Neural cell (in vitro differentiated cells): Measurements from ENCODE around the gene ROCK2. TPM values are rescaled to one million over a fixed set of nuclear protein-coding genes. Genes with fewer than 3 reads are reported as not detected.

ENCODE experiments used
- H2AFZ ChIP-seq: fragments of 200-600, 300-800 bp; sonication (generic), shearing (Covaris generic); 2 replicates; pipeline ENCODE4 v1.6.0; 2014; ENCODE audit warnings: low read depth, mild to moderate bottlenecking, antibody characterized with exemption, low read length, moderate library complexity
- H3F3A ChIP-seq: fragments of 200-600 bp; shearing (Covaris generic); 2 replicates; pipeline ENCODE4 v1.6.1; 2016; ENCODE audit warnings: mild to moderate bottlenecking, moderate library complexity, mixed read lengths, antibody characterized with exemption, low read length; ENCODE audit not compliant: insufficient read depth, poor library complexity, severe bottlenecking
- H3K27ac ChIP-seq: fragments of 200-600, 300-800 bp; sonication (generic), shearing (Covaris generic); 2 replicates; pipeline ENCODE4 v1.5.1; 2014; ENCODE audit warnings: mild to moderate bottlenecking, low read length, moderate library complexity
- H3K27me3 ChIP-seq: fragments of 300-800, 200-600 bp; sonication (generic), shearing (Covaris generic); 2 replicates; pipeline ENCODE4 v1.6.0; 2014; ENCODE audit warnings: mild to moderate bottlenecking, low read depth, low read length, moderate library complexity; ENCODE audit not compliant: insufficient read depth
- H3K36me3 ChIP-seq: fragments of 300-800, 200-600 bp; sonication (generic), shearing (Covaris generic); 2 replicates; pipeline ENCODE4 v1.5.1; 2014; ENCODE audit warnings: mild to moderate bottlenecking, antibody characterized with exemption, low read length, moderate library complexity; ENCODE audit not compliant: insufficient read depth
- H3K4me2 ChIP-seq: fragments of 300-800, 200-600 bp; sonication (generic), shearing (Covaris generic); 2 replicates; pipeline ENCODE4 v1.6.0; 2014; ENCODE audit warnings: mild to moderate bottlenecking, low read length
- H3K4me3 ChIP-seq: fragments of 300-800, 200-600 bp; sonication (generic), shearing (Covaris generic); 2 replicates; pipeline ENCODE4 v1.5.1; 2014; ENCODE audit warnings: mild to moderate bottlenecking, low read length, moderate library complexity
- H3K79me2 ChIP-seq: fragments of 200-600 bp; shearing (Covaris generic); replicated peaks from 2 replicates; pipeline ENCODE4 v1.6.0; 2014; ENCODE audit warnings: mild to moderate bottlenecking, low read length, moderate library complexity; ENCODE audit not compliant: insufficient read depth
- H3K9ac ChIP-seq: fragments of 300-800, 200-600 bp; sonication (generic), shearing (Covaris generic); 2 replicates; pipeline ENCODE4 v1.6.1; 2016; ENCODE audit warnings: mild to moderate bottlenecking, low read length, mixed read lengths
- H3K9me2 ChIP-seq: fragments of 200-600 bp; shearing (Covaris generic); 2 replicates; pipeline ENCODE4 v1.6.1; 2016; ENCODE audit warnings: mild to moderate bottlenecking, low read length, mixed read lengths; ENCODE audit not compliant: insufficient read depth
- H3K9me3 ChIP-seq: fragments of 200-600, 300-800 bp; sonication (generic), shearing (Covaris generic); 2 replicates; pipeline ENCODE4 v1.6.1; 2016; ENCODE audit warnings: mild to moderate bottlenecking, mixed run types, low read length, moderate library complexity, mixed read lengths
- H4K20me1 ChIP-seq: fragments of 200-600 bp; shearing (Covaris generic); 2 replicates; pipeline ENCODE4 v1.6.1; 2016; ENCODE audit warnings: mild to moderate bottlenecking, mixed run types; ENCODE audit not compliant: insufficient read depth
- EP300 ChIP-seq: fragments of 450-650 bp; conservative IDR thresholded peaks from 2 replicates; pipeline ENCODE4 v1.6.1; 2014; ENCODE audit warnings: antibody characterized with exemption, mild to moderate bottlenecking, moderate library complexity; ENCODE audit not compliant: poor library complexity, severe bottlenecking
- EZH2 ChIP-seq: fragments of 200-600, 300-800 bp; shearing (Covaris generic), sonication (generic); IDR thresholded peaks from 2 replicates; pipeline ENCODE4 v1.6.1; 2014; ENCODE audit warnings: antibody characterized with exemption, low read length, borderline replicate concordance, mild to moderate bottlenecking; ENCODE audit not compliant: insufficient read depth, poor library complexity, severe bottlenecking
- MXI1 ChIP-seq: fragments of 450-650 bp; conservative IDR thresholded peaks from 2 replicates; pipeline ENCODE4 v1.6.1; 2014; ENCODE audit warnings: antibody characterized with exemption, mild to moderate bottlenecking; ENCODE audit not compliant: poor library complexity, severe bottlenecking
- POLR2AphosphoS5 ChIP-seq: IDR thresholded peaks from 2 replicates; pipeline ENCODE4 v1.6.1; 2012
- RAD21 ChIP-seq: fragments of 450-650 bp; conservative IDR thresholded peaks from 2 replicates; pipeline ENCODE4 v1.6.1; 2014; ENCODE audit warnings: antibody characterized with exemption, mild to moderate bottlenecking, moderate library complexity
- SMC3 ChIP-seq: fragments of 450-650 bp; conservative IDR thresholded peaks from 2 replicates; pipeline ENCODE4 v1.6.1; 2014; ENCODE audit warnings: antibody characterized with exemption, mild to moderate bottlenecking, moderate library complexity; ENCODE audit not compliant: poor library complexity
- TAF1 ChIP-seq: IDR thresholded peaks from 2 replicates; pipeline ENCODE4 v1.6.1; 2012; ENCODE audit warnings: low read depth
- polyA plus RNA-seq: library from polyadenylated mRNA; depleted of rRNA; stranded (reverse); fragments of >200 nt; gene quantifications from 2 replicates; pipeline ENCODE4 v1.2.3, GENCODE V29; 2014
- TF ChIP-seq, protein P1 (sequence below): fragments of 450-650 bp; IDR thresholded peaks from 2 replicates; pipeline ENCODE4 v1.5.1; 2014; ENCODE audit warnings: antibody characterized with exemption, mild to moderate bottlenecking, moderate library complexity; ENCODE audit not compliant: poor library complexity, severe bottlenecking
- TF ChIP-seq, protein P2 (sequence below): IDR thresholded peaks from 2 replicates; pipeline ENCODE4 v1.6.1; 2012; ENCODE audit warnings: borderline replicate concordance

Gene ROCK2
- polyA plus RNA-seq, 1 donor from 2014 or later = 25.7 TPM

DNA sequence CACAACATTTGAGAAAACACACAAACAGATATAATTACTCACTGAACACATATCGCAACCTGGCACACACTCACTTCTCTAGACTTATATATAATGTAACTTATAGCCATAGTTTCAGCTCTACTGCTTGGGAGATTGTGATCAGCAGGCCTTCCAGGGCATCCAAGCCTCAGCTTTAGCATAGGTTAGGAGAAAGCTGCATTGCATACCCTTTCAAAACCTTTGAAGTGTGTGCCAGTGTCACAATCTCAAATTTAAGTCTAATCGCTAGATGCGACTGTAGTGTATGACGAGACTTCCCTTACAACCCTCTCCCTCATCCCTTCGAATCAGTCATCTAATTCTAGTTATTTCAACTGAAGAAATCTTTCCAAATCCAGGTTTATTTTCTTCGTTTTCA is 158.3 kb downstream of the ROCK2 start:
- no peak overlapping the region for H3K4me3 ChIP-seq
- H3K27me3 ChIP-seq = no peaks in the 10 kb centered on the region
- no peak for TF ChIP-seq MXI1
- no peak for TF ChIP-seq EP300
- TF ChIP-seq POLR2AphosphoS5 = no peak
- no peak for TF ChIP-seq EZH2
- TF ChIP-seq, protein P1, sequence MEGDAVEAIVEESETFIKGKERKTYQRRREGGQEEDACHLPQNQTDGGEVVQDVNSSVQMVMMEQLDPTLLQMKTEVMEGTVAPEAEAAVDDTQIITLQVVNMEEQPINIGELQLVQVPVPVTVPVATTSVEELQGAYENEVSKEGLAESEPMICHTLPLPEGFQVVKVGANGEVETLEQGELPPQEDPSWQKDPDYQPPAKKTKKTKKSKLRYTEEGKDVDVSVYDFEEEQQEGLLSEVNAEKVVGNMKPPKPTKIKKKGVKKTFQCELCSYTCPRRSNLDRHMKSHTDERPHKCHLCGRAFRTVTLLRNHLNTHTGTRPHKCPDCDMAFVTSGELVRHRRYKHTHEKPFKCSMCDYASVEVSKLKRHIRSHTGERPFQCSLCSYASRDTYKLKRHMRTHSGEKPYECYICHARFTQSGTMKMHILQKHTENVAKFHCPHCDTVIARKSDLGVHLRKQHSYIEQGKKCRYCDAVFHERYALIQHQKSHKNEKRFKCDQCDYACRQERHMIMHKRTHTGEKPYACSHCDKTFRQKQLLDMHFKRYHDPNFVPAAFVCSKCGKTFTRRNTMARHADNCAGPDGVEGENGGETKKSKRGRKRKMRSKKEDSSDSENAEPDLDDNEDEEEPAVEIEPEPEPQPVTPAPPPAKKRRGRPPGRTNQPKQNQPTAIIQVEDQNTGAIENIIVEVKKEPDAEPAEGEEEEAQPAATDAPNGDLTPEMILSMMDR = no peak
- no peak for TF ChIP-seq RAD21
- TF ChIP-seq TAF1 = no peak
- TF ChIP-seq, protein P2, sequence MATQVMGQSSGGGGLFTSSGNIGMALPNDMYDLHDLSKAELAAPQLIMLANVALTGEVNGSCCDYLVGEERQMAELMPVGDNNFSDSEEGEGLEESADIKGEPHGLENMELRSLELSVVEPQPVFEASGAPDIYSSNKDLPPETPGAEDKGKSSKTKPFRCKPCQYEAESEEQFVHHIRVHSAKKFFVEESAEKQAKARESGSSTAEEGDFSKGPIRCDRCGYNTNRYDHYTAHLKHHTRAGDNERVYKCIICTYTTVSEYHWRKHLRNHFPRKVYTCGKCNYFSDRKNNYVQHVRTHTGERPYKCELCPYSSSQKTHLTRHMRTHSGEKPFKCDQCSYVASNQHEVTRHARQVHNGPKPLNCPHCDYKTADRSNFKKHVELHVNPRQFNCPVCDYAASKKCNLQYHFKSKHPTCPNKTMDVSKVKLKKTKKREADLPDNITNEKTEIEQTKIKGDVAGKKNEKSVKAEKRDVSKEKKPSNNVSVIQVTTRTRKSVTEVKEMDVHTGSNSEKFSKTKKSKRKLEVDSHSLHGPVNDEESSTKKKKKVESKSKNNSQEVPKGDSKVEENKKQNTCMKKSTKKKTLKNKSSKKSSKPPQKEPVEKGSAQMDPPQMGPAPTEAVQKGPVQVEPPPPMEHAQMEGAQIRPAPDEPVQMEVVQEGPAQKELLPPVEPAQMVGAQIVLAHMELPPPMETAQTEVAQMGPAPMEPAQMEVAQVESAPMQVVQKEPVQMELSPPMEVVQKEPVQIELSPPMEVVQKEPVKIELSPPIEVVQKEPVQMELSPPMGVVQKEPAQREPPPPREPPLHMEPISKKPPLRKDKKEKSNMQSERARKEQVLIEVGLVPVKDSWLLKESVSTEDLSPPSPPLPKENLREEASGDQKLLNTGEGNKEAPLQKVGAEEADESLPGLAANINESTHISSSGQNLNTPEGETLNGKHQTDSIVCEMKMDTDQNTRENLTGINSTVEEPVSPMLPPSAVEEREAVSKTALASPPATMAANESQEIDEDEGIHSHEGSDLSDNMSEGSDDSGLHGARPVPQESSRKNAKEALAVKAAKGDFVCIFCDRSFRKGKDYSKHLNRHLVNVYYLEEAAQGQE = no peak
- no peak for TF ChIP-seq SMC3

DNA sequence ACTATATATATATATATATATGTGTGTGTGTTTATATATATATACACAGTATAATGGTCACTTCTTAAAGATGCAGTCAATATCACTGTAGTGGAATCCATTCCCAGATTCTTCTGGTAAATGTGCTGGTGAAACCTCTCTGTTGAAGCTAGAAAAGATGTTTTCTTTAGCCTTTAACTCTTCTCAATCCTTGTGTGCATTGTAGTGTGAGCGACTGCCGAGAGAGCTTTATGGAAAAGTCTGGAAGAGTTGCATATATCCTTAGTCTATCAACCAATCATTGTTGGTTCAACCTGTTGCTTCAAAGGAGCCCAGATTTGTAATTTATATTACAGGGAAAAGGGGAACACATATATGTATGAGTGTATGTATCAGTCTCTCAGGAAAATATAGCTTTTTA is 161.5 kb downstream of the ROCK2 start:
- TF ChIP-seq TAF1 = no peak
- TF ChIP-seq MXI1 = no peak
- peaks cover 14% of the 10 kb centered on the region for H3K36me3 ChIP-seq
- H3F3A ChIP-seq = no peaks in the 10 kb centered on the region

More for the DNA sequence above, 158.3 kb downstream of the ROCK2 start:
- no peaks in the 10 kb centered on the region for H4K20me1 ChIP-seq
- H2AFZ ChIP-seq = no peak overlapping the region
- no peaks in the 10 kb centered on the region for H3K9me3 ChIP-seq
- no peaks in the 10 kb centered on the region for H3K9me2 ChIP-seq
- H3K36me3 ChIP-seq = peaks cover 20% of the 10 kb centered on the region
- no peaks in the 10 kb centered on the region for H3F3A ChIP-seq
- no peak overlapping the region for H3K4me2 ChIP-seq
- no peak overlapping the region for H3K9ac ChIP-seq
- H3K27ac ChIP-seq = no peak overlapping the region
- no peaks in the 10 kb centered on the region for H3K79me2 ChIP-seq

DNA sequence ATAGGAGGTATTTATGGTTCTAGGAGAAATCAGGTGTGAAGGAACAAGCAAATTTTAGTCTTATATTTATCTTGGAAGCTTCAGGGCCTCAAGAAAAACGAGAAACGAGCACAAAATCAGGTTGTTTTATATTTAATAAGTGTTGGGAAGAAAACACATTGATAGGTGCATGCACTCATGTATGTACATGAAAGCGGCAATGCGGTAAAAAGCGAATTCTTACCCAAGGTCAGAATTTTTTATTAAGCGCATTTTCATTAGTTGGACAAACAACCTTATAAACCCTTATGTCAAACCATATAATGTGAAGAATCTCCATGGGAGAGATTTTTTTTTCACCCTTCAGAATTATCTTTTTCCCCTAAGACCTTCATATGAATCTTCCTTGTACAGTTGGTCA is 163.8 kb downstream of the ROCK2 start:
- H4K20me1 ChIP-seq = no peaks in the 10 kb centered on the region
- no peaks in the 10 kb centered on the region for H3F3A ChIP-seq
- H3K9me2 ChIP-seq = no peaks in the 10 kb centered on the region
- H3K9ac ChIP-seq = no peak overlapping the region
- no peak overlapping the region for H3K4me2 ChIP-seq
- no peak overlapping the region for H2AFZ ChIP-seq
- no peak overlapping the region for H3K4me3 ChIP-seq
- H3K27ac ChIP-seq = no peak overlapping the region
- no peaks in the 10 kb centered on the region for H3K9me3 ChIP-seq
- H3K79me2 ChIP-seq = no peaks in the 10 kb centered on the region
- TF ChIP-seq TAF1 (no peak), POLR2AphosphoS5 (no peak), SMC3 (no peak), RAD21 (no peak)
- TF ChIP-seq, protein P1 = no peak
- no peaks in the 10 kb centered on the region for H3K27me3 ChIP-seq
- H3K36me3 ChIP-seq = peaks cover 6% of the 10 kb centered on the region

More for the DNA sequence above, 161.5 kb downstream of the ROCK2 start:
- H2AFZ ChIP-seq = no peak overlapping the region
- H3K79me2 ChIP-seq = no peaks in the 10 kb centered on the region
- H3K4me3 ChIP-seq = no peak overlapping the region
- H3K9me2 ChIP-seq = no peaks in the 10 kb centered on the region
- H3K27me3 ChIP-seq = no peaks in the 10 kb centered on the region
- no peak overlapping the region for H3K27ac ChIP-seq
- no peak overlapping the region for H3K9ac ChIP-seq
- no peaks in the 10 kb centered on the region for H4K20me1 ChIP-seq
- no peaks in the 10 kb centered on the region for H3K9me3 ChIP-seq
- no peak overlapping the region for H3K4me2 ChIP-seq
